ENCODE data around the gene METAP1D.
A peak's percentile ranks its signal among the peaks of the same experiment; 100 is the strongest.
"Not testable (repeated sequence)": the region's sequence is repeated elsewhere in the genome, so short reads cannot be mapped to it uniquely, and the experiment has no call there.

The METAP1D gene

DNA sequence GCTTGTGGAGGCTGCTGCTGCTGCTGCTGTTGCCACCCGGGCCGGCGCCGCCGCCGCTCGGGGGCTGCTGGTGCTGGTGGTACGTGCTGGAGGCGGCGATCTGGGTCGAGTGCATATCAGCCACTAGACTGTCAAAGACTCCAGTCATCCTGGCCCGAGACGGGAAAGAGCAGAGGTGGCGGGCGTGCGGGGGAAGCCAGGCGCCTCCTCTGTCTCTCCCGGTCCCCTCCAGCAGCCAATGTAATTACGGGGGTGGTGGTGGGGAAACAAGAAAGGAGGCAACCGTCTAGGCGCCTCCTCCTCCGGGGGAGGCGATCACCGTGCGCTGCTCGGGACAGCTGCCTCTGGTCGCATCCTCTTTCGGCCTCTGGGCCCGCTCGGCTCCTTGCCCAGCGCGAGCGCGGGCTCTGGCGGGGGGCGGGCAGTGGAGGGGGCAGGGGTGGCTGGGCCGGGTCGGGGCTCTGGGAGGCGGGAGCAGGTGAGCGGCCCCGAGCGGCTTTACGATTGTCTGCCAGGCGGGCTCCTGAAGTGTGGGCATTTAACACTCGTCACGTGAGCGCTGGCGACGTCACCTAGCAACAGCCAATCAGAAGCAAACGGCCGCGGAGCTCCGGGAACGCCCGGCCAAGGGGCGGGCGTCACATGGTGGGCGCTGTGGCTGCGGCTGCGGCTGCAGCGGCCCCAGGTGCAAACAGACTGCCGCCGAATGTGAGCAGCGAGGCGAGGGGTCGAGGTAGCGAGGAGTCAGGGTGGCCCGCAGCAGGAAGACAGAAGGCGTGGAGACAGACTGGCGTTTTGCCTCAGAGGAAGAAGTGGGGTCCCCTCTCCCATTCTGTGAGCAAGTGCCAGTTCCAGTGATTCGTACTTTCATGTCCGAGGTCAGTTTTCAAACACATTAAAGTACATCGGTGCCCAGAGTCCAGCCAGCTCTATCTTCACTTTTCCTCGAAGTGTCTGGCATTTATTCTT is 102.9 kb downstream of the METAP1D start, which contains the start of gene DLX2:
TSS of gene DLX2 (minus strand) at position 510 of the 969 bp plus-strand sequence. CDS start at position 148, 362 bp downstream.
- peak; percentile 90 for DNase-seq (ENCODE audit: low spot score)

DNA sequence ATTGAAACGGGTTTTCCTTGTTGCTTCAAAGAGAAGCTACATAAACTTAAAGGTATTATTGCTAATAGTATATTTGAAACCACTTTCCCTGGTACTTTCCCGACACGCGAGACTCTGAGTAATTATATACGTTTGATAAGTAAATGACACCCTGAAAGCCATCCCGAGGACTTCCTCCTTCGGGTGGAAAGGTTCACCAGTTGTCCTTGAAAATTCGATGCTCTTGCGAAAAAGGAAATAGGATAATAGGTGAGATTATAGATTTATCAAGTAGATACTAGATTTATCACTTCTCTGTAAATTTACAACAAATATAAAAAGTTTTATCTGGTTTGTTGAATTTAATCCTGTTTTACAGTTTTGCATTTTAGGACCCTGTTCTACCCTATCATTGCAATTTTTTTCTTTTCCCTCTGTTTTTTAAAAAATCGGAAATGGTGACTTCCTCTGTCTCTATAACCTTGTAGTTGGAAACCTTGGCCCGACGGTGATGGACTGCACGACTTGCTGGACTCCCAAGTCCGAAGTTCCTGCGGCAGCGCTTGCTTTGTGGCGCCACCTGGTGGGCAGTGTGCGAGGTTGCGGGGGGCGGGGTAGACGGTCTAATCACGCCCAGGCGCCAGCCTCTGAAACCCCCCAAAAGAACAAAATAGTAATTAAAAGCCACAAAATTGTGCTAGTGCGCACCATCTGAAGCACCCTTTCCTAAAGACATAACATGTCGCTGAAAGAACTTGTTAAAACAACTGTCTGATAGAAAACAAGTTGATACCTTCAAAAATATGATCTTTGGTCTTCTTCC is 103.9 kb downstream of the METAP1D start:
- peak; percentile 91 for DNase-seq (ENCODE audit: low spot score)

DNA sequence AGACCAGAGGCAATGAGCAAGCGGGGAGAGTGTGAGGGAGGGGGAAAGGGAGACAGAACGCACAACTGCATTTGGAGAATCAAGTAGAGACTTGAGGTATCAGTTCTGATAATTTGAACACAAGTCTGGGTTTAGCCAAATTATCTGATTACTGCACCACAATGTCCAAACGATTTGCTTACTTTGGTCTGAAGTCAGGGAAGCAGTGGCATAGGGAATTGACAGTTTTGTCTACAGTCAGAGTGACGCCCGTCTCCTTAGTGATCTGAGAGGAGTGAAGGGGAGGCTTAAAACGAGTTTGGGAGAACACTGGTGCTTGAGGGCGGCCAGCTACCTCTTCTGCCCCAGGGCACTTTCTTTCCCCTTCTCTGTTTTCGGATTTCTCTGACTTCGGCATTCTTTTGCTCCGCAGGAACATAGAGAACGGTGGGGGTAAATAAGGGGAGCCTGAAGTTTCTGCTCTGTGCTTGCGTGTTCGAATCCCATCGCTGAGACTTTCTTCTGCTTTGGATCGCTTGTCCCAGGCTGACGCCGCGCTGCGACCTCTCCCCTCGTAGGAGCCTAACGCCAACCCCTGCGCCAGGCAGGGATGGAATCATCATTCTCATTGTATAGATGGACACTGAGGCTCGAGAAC is 105.8 kb downstream of the METAP1D start:
- DNase-seq (ENCODE audit: low spot score), result no peak

DNA sequence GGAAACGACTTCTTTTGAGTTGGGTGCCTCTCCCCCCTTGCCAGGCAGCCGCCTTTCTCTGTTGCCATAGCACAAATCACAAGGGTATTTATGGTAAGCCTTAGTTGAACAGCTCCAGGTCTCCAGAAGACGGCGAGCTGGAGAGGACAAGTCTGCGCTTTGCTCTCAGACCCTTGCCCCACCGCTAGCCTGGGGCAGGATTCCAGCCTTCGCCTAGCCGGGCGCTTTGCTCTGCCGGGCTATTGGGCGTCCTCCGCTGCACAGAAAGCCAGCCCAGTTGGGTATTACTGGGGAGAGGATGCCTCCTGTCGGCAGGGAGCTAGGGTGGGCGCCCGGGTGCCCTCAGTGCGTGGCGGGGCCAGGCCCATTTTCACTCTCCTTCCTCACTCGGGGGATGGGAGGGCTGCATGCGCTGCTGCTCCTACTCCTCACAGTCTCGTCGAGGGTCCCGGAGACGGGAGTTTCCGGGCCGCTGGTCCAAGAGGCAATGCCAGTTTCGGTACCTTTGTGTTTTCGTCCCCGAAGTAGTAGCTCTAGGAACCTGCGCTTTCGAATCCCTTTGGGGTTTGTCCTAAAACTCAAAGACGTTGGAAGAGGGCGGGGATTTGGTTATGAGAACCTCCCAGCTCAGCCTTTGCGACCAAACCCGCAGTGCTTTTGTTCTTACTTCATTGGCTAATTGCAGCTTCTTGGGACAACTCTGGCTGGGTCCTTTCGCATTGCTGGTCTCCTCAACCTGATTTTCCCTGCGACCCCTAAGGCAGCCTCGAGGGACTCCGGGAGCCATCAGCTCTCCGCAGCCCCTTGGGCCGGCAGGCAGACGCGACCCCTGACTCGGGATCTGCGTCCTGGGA is 106.6 kb downstream of the METAP1D start:
- peak; percentile 65 for DNase-seq (ENCODE audit: low spot score)

DNA sequence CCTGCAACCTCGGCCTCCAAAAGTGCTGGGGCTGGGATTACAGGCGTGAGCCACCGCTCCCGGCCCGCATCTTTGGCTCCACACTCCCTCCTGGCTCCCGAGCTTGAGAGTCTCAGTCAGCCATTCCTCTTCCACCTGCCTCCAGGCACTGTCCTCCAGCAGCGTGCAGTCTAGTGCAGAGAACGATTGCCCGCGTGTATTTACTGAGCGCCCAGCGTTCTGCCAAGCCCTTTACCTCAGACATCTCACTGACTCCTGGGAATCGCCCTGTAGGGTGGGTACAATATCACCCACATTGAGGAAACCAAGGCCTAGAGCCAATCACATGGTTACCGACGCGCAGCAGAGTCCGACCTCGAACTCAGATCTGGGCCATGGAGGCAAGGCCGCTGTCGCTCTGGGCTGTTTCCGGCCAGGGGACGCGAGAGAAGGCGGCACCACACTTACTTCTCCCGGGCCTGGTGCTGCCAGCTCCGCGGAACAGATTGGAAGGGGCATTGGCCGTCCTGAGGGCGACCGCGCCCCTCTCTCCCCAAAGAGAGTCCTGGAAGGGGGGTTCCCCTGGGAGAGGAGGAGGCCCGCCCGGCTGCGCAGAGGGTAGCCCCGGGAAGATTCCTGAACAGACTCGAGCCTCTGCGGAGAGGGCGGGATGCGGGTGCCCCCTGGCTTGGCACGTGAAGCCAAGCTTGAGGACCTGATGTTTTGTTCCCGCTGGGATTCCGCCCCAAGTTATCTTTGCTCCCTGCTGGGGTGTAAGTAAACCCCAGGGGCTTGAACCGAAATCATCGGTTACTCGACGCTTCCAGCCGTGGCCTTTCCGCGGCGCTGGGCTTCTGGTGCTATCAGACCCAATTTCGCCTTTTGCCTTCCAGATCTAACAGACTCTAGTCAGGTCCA is 108.2 kb downstream of the METAP1D start:
- DNase-seq (ENCODE audit: low spot score), result no peak

DNA sequence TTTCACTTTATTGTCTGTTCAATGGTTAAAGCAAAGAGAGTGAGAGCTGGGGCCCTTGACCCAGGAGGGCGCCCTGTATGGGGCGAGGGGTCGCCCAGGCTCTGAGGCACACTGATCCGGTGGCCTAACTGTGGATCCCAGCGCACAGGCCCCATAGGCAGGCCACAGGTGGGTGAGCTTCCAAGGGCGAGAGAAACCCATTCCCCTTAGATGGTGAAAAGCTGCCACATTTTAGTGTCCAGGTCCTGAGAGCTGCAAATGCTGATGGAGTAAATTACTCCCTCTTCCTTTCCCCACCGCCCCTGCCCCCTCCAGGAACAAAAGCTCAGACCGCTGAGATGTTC is 108.8 kb downstream of the METAP1D start:
- DNase-seq (ENCODE audit: low spot score), result no peak

DNA sequence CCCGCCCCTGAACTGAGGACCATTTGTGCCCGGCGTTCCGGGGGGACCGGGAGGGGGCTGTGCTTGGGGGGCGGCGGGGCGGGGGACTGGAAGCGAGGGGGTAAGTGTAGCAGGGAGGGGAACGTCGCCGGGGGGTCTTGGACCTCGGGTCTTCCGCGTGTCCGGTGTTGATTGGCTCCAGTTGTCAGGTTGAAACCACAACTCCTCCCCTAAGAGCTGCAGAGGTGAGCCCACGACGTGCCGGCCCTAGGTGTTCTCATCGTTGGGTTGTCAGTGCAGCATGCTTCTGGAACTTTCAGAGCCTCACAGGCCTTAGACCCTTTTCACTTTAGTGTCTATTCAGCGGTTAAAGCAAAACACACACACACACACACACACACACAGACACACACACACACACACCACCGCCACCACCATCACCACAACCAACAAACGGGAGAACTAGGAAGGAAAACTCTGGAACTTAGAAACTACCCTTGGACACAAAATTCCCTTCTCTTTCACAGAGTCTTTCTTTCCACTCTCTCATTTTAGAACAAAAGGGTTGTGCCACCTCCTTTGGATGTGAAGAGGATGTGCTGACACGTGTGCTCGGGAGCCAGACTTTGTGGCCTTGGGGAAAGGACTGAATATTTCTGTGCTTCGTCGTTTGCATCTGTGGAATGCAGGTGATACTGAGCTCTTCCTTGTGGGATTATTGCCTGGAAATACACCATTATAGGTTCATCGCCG is 109.7 kb downstream of the METAP1D start:
- no peak for DNase-seq (ENCODE audit: low spot score)

DNA sequence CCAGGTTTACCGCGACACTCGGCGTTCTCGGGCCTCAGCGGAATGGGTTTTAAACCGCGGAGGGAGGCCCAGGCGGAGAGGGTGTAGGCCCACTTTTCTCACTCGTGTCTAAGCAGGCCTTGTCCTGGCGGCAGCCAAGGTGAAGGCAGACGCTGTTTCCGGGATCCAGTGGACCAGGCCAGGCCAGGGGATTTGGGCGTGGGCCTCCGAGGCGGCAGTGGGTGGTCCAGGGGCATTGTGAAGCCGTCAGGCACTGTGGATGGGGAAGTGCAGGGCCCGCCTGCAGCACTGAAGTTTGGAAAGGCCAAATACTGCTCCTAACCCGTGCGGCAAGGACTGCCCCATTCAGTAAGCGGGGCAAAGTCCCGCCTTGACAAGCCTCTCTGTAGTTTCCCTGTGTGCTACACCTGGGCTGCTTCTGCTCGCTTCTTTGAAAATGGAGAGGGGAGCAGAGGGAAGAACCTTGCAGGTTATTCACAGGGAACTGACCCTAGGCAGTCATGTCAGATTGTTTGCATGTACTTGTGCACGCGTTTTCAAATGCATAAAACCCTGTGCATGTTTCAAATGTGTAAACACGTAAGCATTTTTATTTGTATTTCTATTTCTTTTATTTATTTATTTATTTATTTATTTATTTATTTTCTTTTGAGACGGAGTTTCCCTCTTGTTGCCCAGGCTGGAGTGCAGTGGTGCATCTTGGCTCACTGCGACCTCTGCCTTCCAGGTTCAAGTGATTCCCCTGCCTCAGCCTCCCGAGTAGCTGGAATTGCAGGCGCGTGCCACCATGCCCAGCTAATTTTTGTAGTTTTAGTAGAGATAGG is 110.4 kb downstream of the METAP1D start:
- no peak for DNase-seq (ENCODE audit: low spot score)

GRCh38 chr2:172113617-172114016 is 113.9 kb downstream of the METAP1D start:
- peak; percentile 21 for DNase-seq (ENCODE audit: low spot score)

- not testable (repeated sequence) for DNase-seq (ENCODE audit: low spot score)
Measured at GRCh38 chr2:172114176-172114575, 114.4 kb downstream of the METAP1D start.

GRCh38 chr2:172114579-172114978 is 114.8 kb downstream of the METAP1D start:
- DNase-seq (ENCODE audit: low spot score), result no peak

- no peak for DNase-seq (ENCODE audit: low spot score)
Measured at GRCh38 chr2:172116107-172116506, 116.4 kb downstream of the METAP1D start.

DNA sequence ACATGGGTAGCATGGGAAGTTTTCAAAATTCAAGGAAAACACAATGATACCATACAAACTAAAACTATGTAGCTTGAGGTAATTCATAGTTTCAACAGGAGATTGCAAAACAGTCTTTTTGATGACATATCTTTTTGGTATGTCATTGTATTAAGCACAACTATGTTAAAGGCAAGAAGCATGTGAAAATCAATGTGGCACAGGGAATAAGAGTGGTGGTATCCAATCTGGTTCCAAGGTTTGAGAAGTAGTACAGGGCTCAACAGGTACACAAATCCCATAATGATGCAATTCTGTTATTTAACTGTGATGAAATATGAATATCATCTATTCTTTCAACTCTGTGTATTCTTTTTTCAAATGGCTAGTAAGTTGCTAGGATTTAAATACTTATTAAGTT is 119.3 kb downstream of the METAP1D start:
- DNase-seq (ENCODE audit: low spot score), result peak; percentile 52

DNA sequence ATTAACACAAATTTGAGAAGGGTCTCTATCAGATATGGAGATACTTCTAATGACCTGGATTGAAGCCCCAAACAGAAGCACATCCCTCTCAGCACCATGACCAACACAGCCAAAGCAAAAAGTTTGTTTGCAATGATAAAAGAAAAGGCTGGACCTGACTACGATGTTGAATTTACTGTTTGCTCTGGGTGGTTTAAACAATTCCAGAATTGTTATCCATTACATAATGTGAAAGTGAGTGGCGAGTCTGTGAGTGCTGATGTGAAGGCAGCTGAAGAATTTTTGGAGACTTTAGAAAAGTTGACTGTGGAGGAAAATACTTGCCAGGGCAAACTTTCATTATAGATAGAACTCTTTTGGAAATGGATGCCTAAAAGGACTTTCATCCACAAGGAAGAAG is 120.4 kb downstream of the METAP1D start:
- no peak for DNase-seq (ENCODE audit: low spot score)

- no peak for DNase-seq (ENCODE audit: low spot score)
Measured at GRCh38 chr2:172128484-172128883, 128.7 kb downstream of the METAP1D start.

GRCh38 chr2:172129404-172129803 is 129.7 kb downstream of the METAP1D start:
- DNase-seq (ENCODE audit: low spot score), result no peak

Data from COLO829 (cell line).